PC-9 (cell line): Measurements from ENCODE around the gene FILIP1.

ENCODE experiments used
- EZH2 ChIP-seq: fragments of 200-600 bp; sonication (generic); IDR thresholded peaks from 2 replicates; pipeline ENCODE4 v1.8.0; 2017; ENCODE audit warnings: antibody characterized with exemption, low read depth
- TF ChIP-seq, protein P1 (sequence below): fragments of 200-600 bp; sonication (generic); conservative IDR thresholded peaks from 2 replicates; pipeline ENCODE4 v1.6.1; 2017; ENCODE audit warnings: mixed run types, antibody characterized with exemption, mild to moderate bottlenecking, moderate library complexity

DNA sequence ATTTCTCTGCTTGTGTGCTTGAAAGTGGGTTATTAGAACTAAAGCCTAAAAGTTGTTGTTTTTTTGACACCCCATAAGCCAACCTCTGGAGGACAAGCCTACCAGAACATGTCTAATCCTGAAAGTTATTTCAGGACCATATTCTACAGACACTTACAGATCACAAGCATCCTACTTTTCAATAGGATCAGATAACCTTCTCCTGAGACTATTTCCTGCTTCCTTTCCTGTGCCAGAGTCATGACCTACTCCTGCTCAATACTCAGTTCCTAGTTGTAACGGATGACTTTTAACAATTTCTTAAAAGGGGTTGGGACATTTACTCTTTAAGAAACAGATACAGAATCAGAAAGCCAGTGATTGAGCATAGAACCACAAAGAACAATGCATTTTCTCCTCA is 5.3 kb upstream of the FILIP1 start:
- TF ChIP-seq, protein P1, sequence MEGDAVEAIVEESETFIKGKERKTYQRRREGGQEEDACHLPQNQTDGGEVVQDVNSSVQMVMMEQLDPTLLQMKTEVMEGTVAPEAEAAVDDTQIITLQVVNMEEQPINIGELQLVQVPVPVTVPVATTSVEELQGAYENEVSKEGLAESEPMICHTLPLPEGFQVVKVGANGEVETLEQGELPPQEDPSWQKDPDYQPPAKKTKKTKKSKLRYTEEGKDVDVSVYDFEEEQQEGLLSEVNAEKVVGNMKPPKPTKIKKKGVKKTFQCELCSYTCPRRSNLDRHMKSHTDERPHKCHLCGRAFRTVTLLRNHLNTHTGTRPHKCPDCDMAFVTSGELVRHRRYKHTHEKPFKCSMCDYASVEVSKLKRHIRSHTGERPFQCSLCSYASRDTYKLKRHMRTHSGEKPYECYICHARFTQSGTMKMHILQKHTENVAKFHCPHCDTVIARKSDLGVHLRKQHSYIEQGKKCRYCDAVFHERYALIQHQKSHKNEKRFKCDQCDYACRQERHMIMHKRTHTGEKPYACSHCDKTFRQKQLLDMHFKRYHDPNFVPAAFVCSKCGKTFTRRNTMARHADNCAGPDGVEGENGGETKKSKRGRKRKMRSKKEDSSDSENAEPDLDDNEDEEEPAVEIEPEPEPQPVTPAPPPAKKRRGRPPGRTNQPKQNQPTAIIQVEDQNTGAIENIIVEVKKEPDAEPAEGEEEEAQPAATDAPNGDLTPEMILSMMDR = no peak
- no peak for TF ChIP-seq EZH2
